Measurements from ENCODE around the gene UQCR10.

GRCh38 chr22:29723766-29724165 lies 43.4 kb upstream of the UQCR10 start:
- TF ChIP-seq CTCF (IDR thresholded peaks at IDR 0.05 in 4 of 5, conservative IDR thresholded peaks at IDR 0.05 in 1 of 5) (no peak), POLR2A (IDR thresholded peaks at IDR 0.05) (no peak)

Data from gastrocnemius medialis (tissue), 4 donors.